Sigmoid colon (tissue), 7 donors: ENCODE data around the gene NID1. TPM values are rescaled to one million over a fixed set of nuclear protein-coding genes. Genes with fewer than 3 reads are reported as not detected.
"Not testable (repeated sequence)": the region's sequence is repeated elsewhere in the genome, so short reads cannot be mapped to it uniquely, and the experiment has no call there.

Experiments used
- DNase-seq: peaks from one replicate; pipeline ENCODE4 v3.0.0-alpha.2; 2019
- H3K27ac ChIP-seq, 4 donors: fragments of 200-600 bp; sonication (generic); one replicate each; pipeline ENCODE4 v1.5.1; 2016 to 2019; ENCODE audit warnings: mild to moderate bottlenecking in 1 of 4
- H3K27me3 ChIP-seq, 3 donors: fragments of 200-600 bp; sonication (generic); one replicate each; pipeline ENCODE4 v1.5.1; 2019; ENCODE audit warnings: mild to moderate bottlenecking in 1 of 3
- H3K36me3 ChIP-seq, 4 donors: fragments of 200-600 bp; sonication (generic); one replicate each; pipeline ENCODE4 v1.5.1; 2016 to 2019
- H3K4me1 ChIP-seq, 4 donors: fragments of 200-600 bp; sonication (generic); one replicate each; pipeline ENCODE4 v1.5.1; 2017 to 2019
- H3K4me3 ChIP-seq, 4 donors: fragments of 200-600 bp; sonication (generic); one replicate each; pipeline ENCODE4 v1.5.1; 2017 to 2019; ENCODE audit warnings: mild to moderate bottlenecking in 2 of 4, moderate library complexity in 1 of 4
- H3K9me3 ChIP-seq, 4 donors: fragments of 200-600 bp in 3 of 4; sonication (generic) in 3 of 4; one replicate each; pipeline versions ENCODE4 v1.5.1 to v1.6.1; 2013 to 2019
- CTCF ChIP-seq, 4 experiments: fragments of 450-650 bp in 3 of 4; fragments of 200-600 bp in 1 of 4; IDR thresholded peaks; one replicate each; pipeline ENCODE4 v1.5.1; 2016 to 2019; ENCODE audit warnings: antibody characterized with exemption in 4 of 4, mild to moderate bottlenecking in 3 of 4, moderate library complexity in 2 of 4
- EP300 ChIP-seq, 4 donors: sonication (generic); formaldehyde crosslinking; IDR thresholded peaks; one replicate each; pipeline ENCODE4 v1.6.1; 2017; ENCODE audit warnings: antibody characterized with exemption in 4 of 4
- POLR2A ChIP-seq, 2 donors: fragments of 450-650 bp; IDR thresholded peaks; one replicate each; pipeline ENCODE4 v1.6.1; 2016; ENCODE audit warnings: antibody characterized with exemption in 2 of 2, mild to moderate bottlenecking in 2 of 2, moderate library complexity in 2 of 2
- POLR2AphosphoS5 ChIP-seq, 4 donors: sonication (generic); formaldehyde crosslinking; IDR thresholded peaks; one replicate each; pipeline ENCODE4 v1.6.1; 2017; ENCODE audit warnings: antibody characterized with exemption in 4 of 4
- WGBS, 2 donors: extraction: QIAGEN DNeasy Blood & Tissue Kit; methylation state at CpG; one replicate each; pipeline ENCODE4 v1.1.7; 2013; 5-methylcytosine and 5-hydroxymethylcytosine counted together
- intact Hi-C: fragments of 100-400 bp; cut with DNase I; formaldehyde crosslinking; loops from one replicate; pipeline ENCODE4 v1.15.1; 2023
- polyA plus RNA-seq, 3 donors: library from polyadenylated mRNA; stranded (reverse); fragments of 200-250 nt; gene quantifications; one replicate each; pipeline ENCODE4 v1.2.3, GENCODE V29; 2013
- total RNA-seq, 4 donors: library from RNA; depleted of rRNA; stranded (reverse); fragments of >200 nt; gene quantifications; one replicate each; pipeline ENCODE4 v1.1.0, GENCODE V29; 2016
- donor health status: healthy with polysubstance abuse.
- donor health status: Bipolar disorder and iron deficiency.
- donor health status: healthy.

The NID1 gene
- total and polyA plus RNA-seq, 7 donors = 3.9 to 242 (median 136) TPM

DNA sequence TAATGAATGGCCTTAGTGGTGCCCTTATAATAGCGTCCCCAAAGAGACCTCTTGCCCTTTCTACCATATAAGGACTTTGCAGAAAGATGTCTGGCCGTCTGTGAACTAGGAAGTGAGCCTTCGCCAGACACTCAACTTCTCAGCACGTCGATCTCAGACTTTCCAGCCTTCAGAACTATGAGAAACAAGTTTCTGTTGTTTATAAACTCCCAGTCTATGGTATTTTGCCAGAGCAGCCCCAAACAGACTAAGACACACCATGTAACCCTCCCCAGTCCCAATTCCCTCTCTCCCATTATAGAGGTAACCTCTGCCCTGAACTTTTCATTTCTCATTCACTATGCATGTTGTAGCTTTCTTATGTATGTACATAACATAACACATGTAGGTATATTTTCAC is 55.7 kb downstream of the NID1 start:
- no peak overlapping the region for H3K4me3 ChIP-seq
- H3K27ac ChIP-seq = peak overlapping the region; percentile 0 to 70 (median 68)
- WGBS, 2 donors = 72 to 75% methylated on average over 5 of the region's 5 CpGs
- H3K27me3 ChIP-seq = no peaks in the 10 kb centered on the region
- H3K36me3 ChIP-seq = peaks cover 42 to 97% (median 47%) of the 10 kb centered on the region in 4 donors
- no peak for TF ChIP-seq POLR2AphosphoS5 (IDR thresholded peaks at IDR 0.05)
- TF ChIP-seq POLR2A (IDR thresholded peaks at IDR 0.05) = no peak
- TF ChIP-seq CTCF (IDR thresholded peaks at IDR 0.05) = no peak
- TF ChIP-seq EP300 (IDR thresholded peaks at IDR 0.05) = no peak
- no peaks in the 10 kb centered on the region for H3K9me3 ChIP-seq
- H3K4me1 ChIP-seq = peaks cover 0 to 21% (median 17%) of the 10 kb centered on the region in 4 donors
- DNase-seq = no peak
- intact Hi-C loops = loop anchor here (10.0 kb wide), 1 partner anchor 46 kb away; no protein-coding TSS in a partner anchor

- no peak overlapping the region for H3K4me3 ChIP-seq
- DNase-seq = no peak
- intact Hi-C loops = loop anchor here (10.0 kb wide), 1 partner anchor 47 kb away; no protein-coding TSS in a partner anchor
- WGBS, 2 donors = 92 to 94% methylated on average over 3 of the region's 3 CpGs
- peaks cover 30 to 97% (median 35%) of the 10 kb centered on the region in 4 donors for H3K36me3 ChIP-seq
- peaks cover 0 to 21% (median 17%) of the 10 kb centered on the region in 4 donors for H3K4me1 ChIP-seq
- peak overlapping the region in 2 of 4 donors; percentile 27 to 68 for H3K27ac ChIP-seq
- H3K9me3 ChIP-seq = no peaks in the 10 kb centered on the region
- no peaks in the 10 kb centered on the region for H3K27me3 ChIP-seq
- TF ChIP-seq EP300 (IDR thresholded peaks at IDR 0.05) (no peak), CTCF (IDR thresholded peaks at IDR 0.05) (no peak), POLR2A (IDR thresholded peaks at IDR 0.05) (no peak), POLR2AphosphoS5 (IDR thresholded peaks at IDR 0.05) (no peak)
These were observed 57.1 kb downstream of the NID1 start for GRCh38 chr1:236007781-236008180.

- Histone ChIP-seq H3K36me3 (peaks cover 17 to 98% (median 21%) of the 10 kb centered on the region in 4 donors), H3K27ac (peak overlapping the region in 3 of 4 donors; percentile 15 to 71 (median 60))
- WGBS, 2 donors = 72 to 87% methylated on average over 9 of the region's 9 CpGs
- not testable (repeated sequence) for H3K27me3 ChIP-seq, H3K4me3 ChIP-seq, H3K4me1 ChIP-seq, DNase-seq, H3K9me3 ChIP-seq
- intact Hi-C loops = loop anchor here (10.0 kb wide), 1 partner anchor 52 kb away; no protein-coding TSS in a partner anchor
These were observed 61.8 kb downstream of the NID1 start for GRCh38 chr1:236003058-236003457.

- H3K4me3 ChIP-seq = no peak overlapping the region
- H3K9me3 ChIP-seq = no peaks in the 10 kb centered on the region
- H3K4me1 ChIP-seq = peaks cover 0 to 9% (median 3%) of the 10 kb centered on the region in 4 donors
- H3K27ac ChIP-seq = peak overlapping the region; percentile 55 to 71 (median 58)
- DNase-seq = no peak
- H3K36me3 ChIP-seq = peaks cover 13 to 98% (median 20%) of the 10 kb centered on the region in 4 donors
- intact Hi-C loops = loop anchor here (10.0 kb wide), 1 partner anchor 52 kb away; no protein-coding TSS in a partner anchor
- no peak for TF ChIP-seq POLR2AphosphoS5 (IDR thresholded peaks at IDR 0.05)
- no peak for TF ChIP-seq CTCF (IDR thresholded peaks at IDR 0.05)
- no peak for TF ChIP-seq POLR2A (IDR thresholded peaks at IDR 0.05)
- no peak for TF ChIP-seq EP300 (IDR thresholded peaks at IDR 0.05)
- no peaks in the 10 kb centered on the region for H3K27me3 ChIP-seq
- 90 to 93% methylated on average over 11 of the region's 11 CpGs for WGBS, 2 donors
These were observed 62.3 kb downstream of the NID1 start for GRCh38 chr1:236002572-236002971.

DNA sequence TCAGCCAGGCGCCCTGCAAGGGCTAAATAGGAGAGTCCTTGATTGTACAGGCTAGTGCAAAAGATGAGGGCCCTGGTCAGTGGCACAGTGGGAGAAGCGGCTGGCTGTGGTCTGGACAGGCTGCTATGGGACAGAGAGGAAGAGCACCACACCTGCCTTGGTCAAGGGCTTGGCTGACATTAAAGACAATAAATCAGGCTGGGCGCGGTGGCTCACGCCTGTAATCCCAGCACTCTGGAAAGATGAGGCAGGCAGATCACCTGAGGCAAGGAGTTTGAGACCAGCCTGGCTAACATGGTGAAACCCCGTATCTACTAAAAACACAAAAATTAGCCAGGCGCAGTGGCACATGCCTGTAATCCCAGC is 62.9 kb downstream of the NID1 start:
- H3K27ac ChIP-seq = peak overlapping the region; percentile 55 to 71 (median 58)

More for the DNA sequence above, 62.9 kb downstream of the NID1 start:
- H3K4me1 ChIP-seq = peaks cover 0 to 9% (median 3%) of the 10 kb centered on the region in 4 donors
- no peak for DNase-seq
- no peak overlapping the region for H3K4me3 ChIP-seq
- no peaks in the 10 kb centered on the region for H3K9me3 ChIP-seq
- no peaks in the 10 kb centered on the region for H3K27me3 ChIP-seq
- peaks cover 9 to 98% (median 16%) of the 10 kb centered on the region in 4 donors for H3K36me3 ChIP-seq
- WGBS, 2 donors = 36 to 74% methylated on average over 7 of the region's 7 CpGs
- intact Hi-C loops = loop anchor here (10.0 kb wide), 1 partner anchor 53 kb away; no protein-coding TSS in a partner anchor
- no peak for TF ChIP-seq CTCF (IDR thresholded peaks at IDR 0.05)
- no peak for TF ChIP-seq POLR2AphosphoS5 (IDR thresholded peaks at IDR 0.05)
- TF ChIP-seq POLR2A (IDR thresholded peaks at IDR 0.05) = no peak
- TF ChIP-seq EP300 (IDR thresholded peaks at IDR 0.05) = no peak
